ENCODE data around the gene ICA1L.
A peak's percentile ranks its signal among the peaks of the same experiment; 100 is the strongest.
"Not testable (repeated sequence)": the region's sequence is repeated elsewhere in the genome, so short reads cannot be mapped to it uniquely, and the experiment has no call there.

ICA1L gene

GRCh38 chr2:202871300-202872141 is at the start of gene ICA1L:
ICA1L (minus strand) TSS chr2:202871766; CDS start chr2:202829009, 42,757 bp downstream.
- peak; percentile 90 for DNase-seq

- DNase-seq, result no peak
Observed at GRCh38 chr2:202918860-202919259, 47.3 kb upstream of the ICA1L start.

GRCh38 chr2:202912342-202913201 is 41.0 kb upstream of the ICA1L start:
- DNase-seq, result not testable (repeated sequence)

GRCh38 chr2:202911512-202912341 is 40.2 kb upstream of the ICA1L start, which contains the start of the genes CARF and WDR12:
CARF (plus strand) TSS chr2:202912275; CDS start chr2:202941903, 29,628 bp downstream.
WDR12 (minus strand) TSS chr2:202911673; CDS start chr2:202911476, 197 bp downstream.
- DNase-seq, result peak; percentile 96

- DNase-seq, result no peak
Observed at GRCh38 chr2:202911203-202911511, 39.6 kb upstream of the ICA1L start.

- DNase-seq, result no peak
Observed at GRCh38 chr2:202910698-202911097, 39.1 kb upstream of the ICA1L start.

GRCh38 chr2:202910250-202910649 is 38.7 kb upstream of the ICA1L start:
- DNase-seq, result not testable (repeated sequence)

GRCh38 chr2:202909394-202910192 is 38.0 kb upstream of the ICA1L start:
- no peak for DNase-seq

- DNase-seq, result no peak
Observed at GRCh38 chr2:202908186-202908585, 36.6 kb upstream of the ICA1L start.

- not testable (repeated sequence) for DNase-seq
Observed at GRCh38 chr2:202905507-202905906, 33.9 kb upstream of the ICA1L start.

GRCh38 chr2:202885190-202885589 is 13.6 kb upstream of the ICA1L start:
- no peak for DNase-seq

- DNase-seq, result no peak
Observed at GRCh38 chr2:202883987-202884675, 12.6 kb upstream of the ICA1L start.

- no peak for DNase-seq
Observed at GRCh38 chr2:202881570-202881969, 10.0 kb upstream of the ICA1L start.

- DNase-seq, result no peak
Observed at GRCh38 chr2:202877699-202878098, 6.1 kb upstream of the ICA1L start.

GRCh38 chr2:202870431-202871299 is 901 bp downstream of the ICA1L start:
- DNase-seq, result peak; percentile 86

GRCh38 chr2:202861987-202862386 is 9.6 kb downstream of the ICA1L start:
- DNase-seq, result no peak

GRCh38 chr2:202858601-202859000 is 13.0 kb downstream of the ICA1L start:
- DNase-seq, result no peak

GRCh38 chr2:202849343-202849742 is 22.2 kb downstream of the ICA1L start:
- not testable (repeated sequence) for DNase-seq

GRCh38 chr2:202848813-202849212 is 22.8 kb downstream of the ICA1L start:
- DNase-seq, result no peak

Data from femur (tissue), 1 donor.